Ishikawa (cell line): ENCODE data around the gene NUP205.
A peak's percentile ranks its signal among the peaks of the same experiment; 100 is the strongest.

Source experiments
- CEBPB ChIP-seq: IDR thresholded peaks from 2 replicates; pipeline ENCODE4 v1.6.1; 2012
- CREB1 ChIP-seq: IDR thresholded peaks from 2 replicates; pipeline ENCODE4 v1.6.1; 2012; ENCODE audit warnings: low read depth
- EGR1 ChIP-seq: IDR thresholded peaks from 2 replicates; pipeline ENCODE4 v1.6.1; 2012
- EP300 ChIP-seq: IDR thresholded peaks from 2 replicates; pipeline ENCODE4 v1.6.1; 2012; ENCODE audit warnings: borderline replicate concordance
- FOXM1 ChIP-seq: IDR thresholded peaks from 2 replicates; pipeline ENCODE4 v1.6.1; 2012; ENCODE audit warnings: low read depth, borderline replicate concordance
- NFIC ChIP-seq: IDR thresholded peaks from 2 replicates; pipeline ENCODE4 v1.6.1; 2012
- RAD21 ChIP-seq: IDR thresholded peaks from 2 replicates; pipeline ENCODE4 v1.6.1; 2012; ENCODE audit warnings: low read depth
- YY1 ChIP-seq: IDR thresholded peaks from 2 replicates; pipeline ENCODE4 v1.6.1; 2012; ENCODE audit warnings: low read depth
- ZBTB7A ChIP-seq: IDR thresholded peaks from 2 replicates; pipeline ENCODE4 v1.6.1; 2012; ENCODE audit warnings: low read depth
- TF ChIP-seq, protein P1 (sequence below): IDR thresholded peaks from 2 replicates; pipeline ENCODE4 v1.6.1; 2012; ENCODE audit warnings: low read depth, mild to moderate bottlenecking
- TF ChIP-seq, protein P2 (sequence below): IDR thresholded peaks from 2 replicates; pipeline ENCODE4 v1.6.1; 2012
- TF ChIP-seq, protein P3 (sequence below): IDR thresholded peaks from 2 replicates; pipeline ENCODE4 v1.6.1; 2012

NUP205 gene

DNA sequence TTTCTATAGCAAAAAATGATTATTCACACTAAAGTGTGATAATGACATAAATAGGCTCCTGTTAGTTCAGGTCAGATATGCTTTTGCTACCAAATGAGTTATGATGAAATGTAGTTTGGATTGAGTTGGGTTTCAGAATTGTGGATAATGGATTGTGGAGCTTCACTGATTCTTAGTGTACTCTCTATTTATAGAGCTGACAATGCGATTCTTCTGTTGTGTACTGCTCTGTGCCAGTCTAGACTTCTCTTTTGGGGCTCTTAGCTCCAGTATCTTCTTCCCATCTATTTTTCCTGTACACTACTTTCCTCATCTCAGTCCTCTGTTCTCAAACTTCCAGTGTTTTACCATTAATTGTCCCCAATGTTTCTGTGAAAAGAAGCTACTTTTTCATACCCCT is 112.1 kb downstream of the NUP205 start:
- TF ChIP-seq EP300 (no peak), EGR1 (no peak)
- TF ChIP-seq, protein P1, sequence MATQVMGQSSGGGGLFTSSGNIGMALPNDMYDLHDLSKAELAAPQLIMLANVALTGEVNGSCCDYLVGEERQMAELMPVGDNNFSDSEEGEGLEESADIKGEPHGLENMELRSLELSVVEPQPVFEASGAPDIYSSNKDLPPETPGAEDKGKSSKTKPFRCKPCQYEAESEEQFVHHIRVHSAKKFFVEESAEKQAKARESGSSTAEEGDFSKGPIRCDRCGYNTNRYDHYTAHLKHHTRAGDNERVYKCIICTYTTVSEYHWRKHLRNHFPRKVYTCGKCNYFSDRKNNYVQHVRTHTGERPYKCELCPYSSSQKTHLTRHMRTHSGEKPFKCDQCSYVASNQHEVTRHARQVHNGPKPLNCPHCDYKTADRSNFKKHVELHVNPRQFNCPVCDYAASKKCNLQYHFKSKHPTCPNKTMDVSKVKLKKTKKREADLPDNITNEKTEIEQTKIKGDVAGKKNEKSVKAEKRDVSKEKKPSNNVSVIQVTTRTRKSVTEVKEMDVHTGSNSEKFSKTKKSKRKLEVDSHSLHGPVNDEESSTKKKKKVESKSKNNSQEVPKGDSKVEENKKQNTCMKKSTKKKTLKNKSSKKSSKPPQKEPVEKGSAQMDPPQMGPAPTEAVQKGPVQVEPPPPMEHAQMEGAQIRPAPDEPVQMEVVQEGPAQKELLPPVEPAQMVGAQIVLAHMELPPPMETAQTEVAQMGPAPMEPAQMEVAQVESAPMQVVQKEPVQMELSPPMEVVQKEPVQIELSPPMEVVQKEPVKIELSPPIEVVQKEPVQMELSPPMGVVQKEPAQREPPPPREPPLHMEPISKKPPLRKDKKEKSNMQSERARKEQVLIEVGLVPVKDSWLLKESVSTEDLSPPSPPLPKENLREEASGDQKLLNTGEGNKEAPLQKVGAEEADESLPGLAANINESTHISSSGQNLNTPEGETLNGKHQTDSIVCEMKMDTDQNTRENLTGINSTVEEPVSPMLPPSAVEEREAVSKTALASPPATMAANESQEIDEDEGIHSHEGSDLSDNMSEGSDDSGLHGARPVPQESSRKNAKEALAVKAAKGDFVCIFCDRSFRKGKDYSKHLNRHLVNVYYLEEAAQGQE: no peak

DNA sequence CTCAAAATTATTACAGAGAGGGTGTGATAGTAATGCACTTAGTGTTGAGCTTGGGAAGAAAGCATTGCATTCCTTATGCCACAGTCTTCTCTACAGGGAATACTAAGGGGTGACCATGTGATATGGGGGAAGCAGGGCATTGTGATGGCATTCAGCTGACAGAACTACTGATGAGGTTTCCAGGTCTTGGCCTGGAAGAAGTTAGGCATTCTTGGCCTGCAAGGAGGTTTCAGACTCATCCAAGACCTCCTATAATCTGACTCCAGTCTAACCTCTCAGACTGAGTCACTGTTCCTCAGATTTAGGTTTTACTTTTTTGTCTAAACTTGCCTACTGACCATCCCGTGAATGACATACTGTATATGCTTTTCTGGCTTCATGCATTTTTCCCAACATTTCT is 112.5 kb downstream of the NUP205 start:
- TF ChIP-seq CREB1 (no peak), FOXM1 (no peak), EP300 (no peak), CEBPB (no peak), RAD21 (no peak)
- TF ChIP-seq, protein P2, sequence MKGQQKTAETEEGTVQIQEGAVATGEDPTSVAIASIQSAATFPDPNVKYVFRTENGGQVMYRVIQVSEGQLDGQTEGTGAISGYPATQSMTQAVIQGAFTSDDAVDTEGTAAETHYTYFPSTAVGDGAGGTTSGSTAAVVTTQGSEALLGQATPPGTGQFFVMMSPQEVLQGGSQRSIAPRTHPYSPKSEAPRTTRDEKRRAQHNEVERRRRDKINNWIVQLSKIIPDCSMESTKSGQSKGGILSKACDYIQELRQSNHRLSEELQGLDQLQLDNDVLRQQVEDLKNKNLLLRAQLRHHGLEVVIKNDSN: no peak

DNA sequence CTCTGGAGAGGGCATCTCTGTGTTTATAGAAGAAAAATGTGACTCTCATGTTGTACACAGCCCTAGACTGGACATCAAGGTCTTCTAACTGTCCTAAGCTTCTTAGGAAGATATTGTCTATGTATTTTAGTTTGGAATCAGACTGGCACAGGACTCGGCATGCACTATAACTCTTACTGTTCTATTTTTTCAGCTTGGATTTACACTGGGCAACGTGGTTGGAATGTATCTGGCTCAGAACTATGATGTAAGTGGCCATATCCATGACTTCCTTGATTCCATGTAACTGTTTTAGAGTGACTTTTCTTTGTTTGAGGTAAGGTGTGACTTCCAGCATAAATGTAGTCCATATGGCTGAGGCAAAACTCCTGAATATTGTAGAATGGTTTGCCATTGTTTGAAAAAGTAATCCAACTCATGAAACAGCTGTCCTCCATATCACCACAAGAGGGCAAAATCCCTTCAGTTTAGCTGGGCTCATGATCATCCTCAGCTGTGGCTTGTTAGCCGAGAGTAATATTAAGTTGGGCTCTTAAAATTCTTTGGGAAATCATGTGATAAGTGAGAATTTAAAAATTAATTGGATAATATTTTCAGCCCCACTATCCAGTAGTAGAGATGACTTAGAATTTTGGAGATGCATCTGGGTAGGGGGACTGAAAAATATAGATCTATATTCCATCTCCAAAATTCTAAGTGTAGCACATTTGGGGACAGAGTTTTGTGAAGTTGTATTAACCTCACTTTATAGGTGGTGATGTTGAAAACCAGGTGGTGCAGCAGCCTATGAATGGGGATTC is 115.0 kb downstream of the NUP205 start:
- peak; percentile 69 for TF ChIP-seq RAD21
- TF ChIP-seq, protein P2: no peak
- no peak for TF ChIP-seq EP300
- TF ChIP-seq, protein P1: no peak
- TF ChIP-seq ZBTB7A: no peak
- no peak for TF ChIP-seq CEBPB

DNA sequence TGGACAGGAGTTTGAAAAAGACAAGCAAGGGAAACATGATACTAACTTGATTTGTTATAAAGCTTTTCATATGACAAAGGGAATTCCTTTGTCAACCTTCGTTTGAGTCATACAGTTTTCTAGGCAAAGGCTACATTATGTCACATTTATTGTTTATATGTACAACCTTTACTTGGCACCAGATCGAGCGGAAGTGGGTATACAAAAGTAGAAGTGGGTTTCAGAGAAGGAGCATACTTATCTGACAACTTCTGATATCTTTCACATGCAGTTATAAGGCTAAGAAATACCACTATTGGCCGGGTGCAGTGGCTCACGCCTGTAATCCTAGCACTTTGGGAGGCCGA is 115.6 kb downstream of the NUP205 start:
- TF ChIP-seq, protein P2: no peak
- TF ChIP-seq, protein P1: no peak
- TF ChIP-seq, protein P3, sequence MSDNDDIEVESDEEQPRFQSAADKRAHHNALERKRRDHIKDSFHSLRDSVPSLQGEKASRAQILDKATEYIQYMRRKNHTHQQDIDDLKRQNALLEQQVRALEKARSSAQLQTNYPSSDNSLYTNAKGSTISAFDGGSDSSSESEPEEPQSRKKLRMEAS: no peak
- TF ChIP-seq RAD21 (no peak), YY1 (no peak), NFIC (no peak), ZBTB7A (no peak), CREB1 (no peak)
